Left ventricle myocardium superior (tissue), 1 donor: Measurements from ENCODE around the gene ACSL4. TPM values are rescaled to one million over a fixed set of nuclear protein-coding genes. Genes with fewer than 3 reads are reported as not detected.
"Not testable (repeated sequence)": the region's sequence is repeated elsewhere in the genome, so short reads cannot be mapped to it uniquely, and the experiment has no call there.

Source experiments
- ATAC-seq: fragments of 200-7000 bp; cut with Tn5 transposase; one replicate; pipeline ENCODE4 v1.9.1; 2020; ENCODE audit warnings: mild to moderate bottlenecking, moderate library complexity
- DNase-seq: peaks from one replicate; pipeline ENCODE4 v3.0.0-alpha.2; 2020
- intact Hi-C: fragments of 100-400 bp; cut with micrococcal nuclease; formaldehyde crosslinking; loops from one replicate; pipeline ENCODE4 v1.11.0; 2022
- total RNA-seq: library from RNA; stranded (reverse); fragmentation: NEBNext Ultra II Directional; extraction: Animal tissue kit (Norgen Biotek cat#: 25700); gene quantifications from one replicate; pipeline ENCODE4 v1.2.1, GENCODE V29; 2021
- donor health status: DM: no; HTN: yes; CAD: no; lungs with severe emphysema.

The ACSL4 gene
- total RNA-seq, 1 donor from 2014 or later, result 33.0 TPM

DNA sequence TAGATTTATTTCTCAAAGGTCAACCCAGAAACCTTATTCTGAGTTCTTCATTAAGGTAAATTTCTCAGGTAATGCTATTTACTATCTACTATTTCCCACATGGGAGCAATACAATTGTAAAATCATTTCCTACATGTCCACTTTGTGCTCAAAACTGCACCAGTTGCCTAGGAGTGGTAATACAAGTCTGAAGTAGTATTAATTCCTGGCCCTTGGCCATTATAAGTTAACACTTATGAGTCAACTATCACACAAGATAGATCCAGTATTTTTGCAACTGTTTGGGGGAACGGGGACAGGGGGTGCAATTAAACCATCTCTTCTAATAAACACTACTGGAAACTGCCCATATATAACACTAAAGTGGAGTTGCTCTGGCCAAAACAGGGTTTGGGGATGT lies 48.9 kb downstream of the ACSL4 start:
- no peak for ATAC-seq
- intact Hi-C loops, result no loop called here
- no peak for DNase-seq

DNA sequence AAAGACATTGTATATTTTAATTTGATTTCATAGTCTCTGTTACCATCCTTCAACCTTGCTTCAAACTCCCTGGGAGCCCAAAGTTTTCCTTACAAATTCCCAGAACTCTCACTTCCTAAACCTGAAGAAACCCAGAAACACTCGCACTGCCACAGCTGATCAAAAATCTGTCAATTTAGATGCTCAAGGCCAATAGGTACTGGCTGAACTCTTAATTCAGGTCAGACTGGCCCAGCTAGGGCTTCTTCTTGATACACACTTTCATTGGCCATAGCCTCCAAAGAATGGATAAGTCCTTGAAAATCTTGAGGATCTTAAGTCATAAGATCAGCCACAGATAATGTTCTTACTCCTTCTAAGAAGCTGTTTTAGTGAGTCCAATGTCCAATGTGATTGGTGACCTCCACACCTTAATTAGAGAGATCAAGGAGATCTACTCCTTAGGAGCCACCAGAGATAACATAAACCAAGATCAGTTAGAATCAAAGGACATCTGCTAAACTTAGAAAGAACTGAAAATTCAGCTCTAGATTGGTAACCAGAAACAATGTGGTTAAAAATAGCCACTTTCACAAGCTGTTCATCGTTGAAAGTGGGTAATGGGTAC lies 51.5 kb downstream of the ACSL4 start:
- ATAC-seq, result no peak
- intact Hi-C loops, result no loop called here

DNA sequence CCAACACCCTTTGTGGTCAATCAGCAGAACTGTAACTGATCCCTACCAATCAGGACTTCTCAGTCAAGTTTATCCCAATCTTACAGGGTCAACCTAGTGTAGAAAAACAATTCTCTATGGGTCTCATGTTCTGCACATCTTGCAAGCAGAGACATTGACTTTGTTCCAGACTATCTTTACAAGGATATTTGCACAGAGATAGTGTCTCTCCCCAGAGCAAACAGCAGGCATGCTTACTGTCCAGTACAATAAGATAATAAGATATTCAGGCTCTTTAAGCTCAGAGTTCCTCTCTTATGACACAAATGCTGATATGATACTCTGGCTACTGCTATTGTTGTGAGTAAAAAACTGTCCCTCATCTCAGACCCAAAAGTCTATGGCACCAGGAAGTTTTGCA lies 53.2 kb downstream of the ACSL4 start:
- no peak for ATAC-seq
- intact Hi-C loops, result no loop called here
- no peak for DNase-seq

More for the DNA sequence above, 51.5 kb downstream of the ACSL4 start:
- DNase-seq, result no peak

DNA sequence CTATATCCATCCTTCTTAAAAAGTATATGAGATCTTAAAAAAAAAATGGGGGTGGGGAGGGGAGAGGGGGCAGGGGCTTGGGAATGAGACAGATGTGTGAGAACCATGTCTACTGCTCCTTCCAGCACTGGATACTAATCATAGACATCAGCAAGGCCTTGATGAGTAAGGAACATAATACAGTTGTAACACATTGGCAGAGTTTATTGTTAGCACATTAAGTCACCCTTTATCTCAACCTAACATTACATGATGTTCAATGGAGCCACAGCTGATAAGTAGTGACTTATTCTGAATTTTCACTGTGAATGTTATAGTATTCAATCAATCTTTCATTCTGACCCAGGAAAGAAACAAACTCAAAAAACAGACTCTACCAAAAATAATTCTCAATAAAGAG lies 60.8 kb downstream of the ACSL4 start:
- DNase-seq, result no peak
- ATAC-seq, result peak; percentile 91
- intact Hi-C loops, result no loop called here

DNA sequence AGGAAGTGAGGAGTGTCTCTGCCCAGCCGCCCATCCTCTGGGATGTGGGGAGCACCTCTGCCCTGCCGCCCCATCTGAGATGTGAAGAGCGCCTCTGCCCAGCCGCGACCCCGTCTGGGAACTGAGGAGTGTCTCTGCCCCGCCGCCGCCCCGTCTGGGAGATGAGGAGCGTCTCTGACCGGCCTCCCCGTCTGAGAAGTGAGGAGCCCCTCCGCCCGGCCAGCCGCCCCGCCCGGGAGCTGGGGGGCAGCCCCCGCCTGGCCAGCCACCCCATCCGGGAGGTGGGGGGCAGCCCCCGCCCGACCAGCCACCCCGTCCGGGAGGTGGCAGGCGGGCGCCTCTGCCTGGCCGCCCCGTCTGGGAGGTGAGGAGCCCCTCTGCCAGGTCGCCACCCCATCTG lies 61.9 kb downstream of the ACSL4 start:
- DNase-seq, intact Hi-C loops, ATAC-seq: not testable (repeated sequence)

DNA sequence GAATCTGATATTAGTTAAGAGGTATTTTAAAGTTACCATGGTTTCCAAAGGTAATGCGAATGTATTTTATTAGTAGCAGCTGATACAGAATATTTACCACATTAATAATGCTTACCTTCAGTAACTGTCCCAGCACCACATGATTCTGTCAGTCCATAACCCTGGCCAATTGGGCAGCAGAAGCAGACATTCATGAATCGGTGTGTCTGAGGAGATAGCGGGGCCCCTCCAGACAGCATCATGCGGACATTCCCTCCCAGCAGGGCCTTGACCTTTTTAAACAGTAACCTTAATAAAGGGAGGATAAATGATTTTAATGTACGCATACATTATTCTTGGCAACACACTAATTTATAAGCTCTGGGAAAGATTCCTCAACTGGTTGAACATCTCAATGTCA lies 65.1 kb downstream of the ACSL4 start:
- intact Hi-C loops, result no loop called here
- no peak for DNase-seq
- no peak for ATAC-seq

DNA sequence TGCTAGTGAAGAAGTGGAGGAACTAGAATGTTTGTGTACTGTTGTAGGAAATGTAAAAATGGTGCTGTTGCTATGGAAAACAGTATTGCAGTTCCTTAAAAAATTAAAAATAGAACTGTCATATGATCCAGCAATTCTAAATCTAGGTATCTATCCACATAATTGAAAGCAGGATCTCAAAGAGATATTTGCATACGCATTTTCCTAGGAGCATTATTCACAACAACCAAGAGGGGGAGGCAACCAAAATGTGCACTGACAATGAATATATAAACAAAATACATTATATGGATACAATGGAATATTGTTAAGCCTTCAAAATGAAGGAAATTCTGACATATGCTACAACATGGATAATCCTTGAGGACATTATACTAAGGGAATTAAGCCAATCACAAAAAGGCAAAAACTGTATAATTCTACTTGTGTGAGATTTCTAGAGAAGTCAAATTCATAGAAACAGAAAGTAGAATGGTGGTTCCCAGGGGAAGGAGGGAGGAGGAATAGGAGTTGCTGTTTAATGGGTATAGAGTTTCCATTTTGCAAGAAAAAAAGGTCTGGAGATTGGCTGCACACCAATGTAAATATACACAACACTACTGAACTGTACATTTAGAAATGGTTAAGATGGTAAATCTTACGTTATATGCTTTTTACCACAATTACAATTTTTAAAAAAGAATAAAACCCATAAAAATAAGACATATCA lies 72.5 kb downstream of the ACSL4 start:
- intact Hi-C loops, result no loop called here
- ATAC-seq (no peak), DNase-seq (no peak)

DNA sequence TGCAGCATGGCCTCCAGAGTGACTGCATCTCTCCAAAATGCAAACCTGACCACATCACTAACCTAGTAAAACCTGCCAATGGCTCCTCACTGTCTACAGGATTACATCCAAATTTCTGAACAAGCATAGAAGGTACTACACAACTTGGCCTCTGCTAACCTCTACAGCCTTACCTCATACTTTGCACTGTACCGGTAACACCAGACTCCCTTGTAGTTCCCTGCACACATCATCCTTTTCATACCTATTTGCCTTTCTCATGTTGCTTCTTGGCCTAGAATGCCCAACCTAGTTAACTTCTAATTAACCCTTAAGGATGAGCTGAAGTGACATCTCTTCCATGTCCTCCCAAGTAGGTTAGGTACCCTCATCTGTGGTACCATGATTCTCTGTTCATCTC lies 74.7 kb downstream of the ACSL4 start:
- intact Hi-C loops, result no loop called here
- DNase-seq (no peak), ATAC-seq (no peak)

DNA sequence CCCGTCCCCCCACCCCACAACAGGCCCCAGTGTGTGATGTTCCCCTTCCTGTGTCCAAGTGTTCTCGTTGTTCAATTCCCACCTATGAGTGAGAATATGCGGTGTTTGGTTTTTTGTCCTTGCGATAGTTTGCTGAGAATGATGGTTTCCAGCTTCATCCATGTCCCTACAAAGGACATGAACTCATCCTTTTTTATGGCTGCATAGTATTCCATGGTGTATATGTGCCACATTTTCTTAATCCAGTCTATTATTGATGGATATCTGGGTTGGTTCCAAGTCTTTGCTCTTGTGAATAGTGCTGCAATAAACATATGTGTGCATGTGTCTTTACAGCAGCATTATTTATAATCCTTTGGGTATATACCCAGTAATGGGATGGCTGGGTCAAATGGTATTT lies 75.7 kb downstream of the ACSL4 start:
- DNase-seq, ATAC-seq, intact Hi-C loops: not testable (repeated sequence)

DNA sequence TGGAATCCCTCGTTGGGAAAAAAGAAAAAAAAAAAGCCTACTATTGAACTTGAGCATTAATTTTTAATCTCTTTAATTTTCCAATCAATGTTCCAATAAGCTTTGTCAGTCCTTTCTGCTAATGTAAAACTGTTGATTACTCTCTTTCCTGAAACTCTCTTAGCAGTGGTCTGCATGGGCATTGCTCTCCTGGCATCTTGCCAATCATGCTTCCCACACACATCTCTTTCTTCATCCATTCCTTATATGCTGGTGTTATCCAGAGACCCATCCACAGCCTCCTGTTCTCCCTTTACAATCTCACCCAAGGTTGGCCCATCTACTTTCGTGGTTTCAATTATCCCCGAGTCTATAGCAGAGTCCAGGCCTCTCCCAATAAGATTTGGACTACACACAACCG lies 76.3 kb downstream of the ACSL4 start:
- no peak for ATAC-seq
- DNase-seq, result no peak
- intact Hi-C loops, result no loop called here

DNA sequence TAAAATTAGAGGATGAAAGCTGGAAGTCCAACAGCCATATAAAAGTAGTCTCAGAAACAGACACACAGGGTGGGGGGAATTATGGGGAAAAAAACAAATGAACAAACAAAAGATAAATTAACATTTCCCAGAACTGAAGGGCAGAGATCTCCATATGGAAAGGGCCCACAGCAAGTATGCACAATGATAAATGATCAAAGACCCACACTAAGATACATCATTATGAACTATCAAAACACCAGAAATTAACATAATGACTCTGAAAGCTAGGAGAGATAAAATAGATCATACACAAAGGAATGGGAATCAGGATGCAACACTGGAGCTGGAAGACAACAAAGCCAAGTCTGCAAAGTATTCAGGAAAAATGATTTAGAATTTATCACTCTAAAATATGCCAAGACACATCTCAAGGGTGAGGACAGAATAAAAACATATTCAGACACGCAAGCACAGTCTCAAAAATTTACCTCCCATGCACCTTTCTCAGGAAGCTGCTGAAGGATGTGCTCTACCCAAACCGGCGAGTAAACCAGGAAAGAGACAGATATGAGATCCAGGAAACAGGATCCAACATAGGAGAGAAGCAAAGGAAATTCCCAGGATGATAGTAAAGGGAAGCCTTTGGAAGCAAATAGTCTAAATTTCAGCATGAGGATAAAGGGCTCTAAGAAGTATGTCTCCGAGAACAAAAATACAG lies 77.4 kb downstream of the ACSL4 start:
- ATAC-seq (no peak), DNase-seq (no peak)
- intact Hi-C loops, result no loop called here

DNA sequence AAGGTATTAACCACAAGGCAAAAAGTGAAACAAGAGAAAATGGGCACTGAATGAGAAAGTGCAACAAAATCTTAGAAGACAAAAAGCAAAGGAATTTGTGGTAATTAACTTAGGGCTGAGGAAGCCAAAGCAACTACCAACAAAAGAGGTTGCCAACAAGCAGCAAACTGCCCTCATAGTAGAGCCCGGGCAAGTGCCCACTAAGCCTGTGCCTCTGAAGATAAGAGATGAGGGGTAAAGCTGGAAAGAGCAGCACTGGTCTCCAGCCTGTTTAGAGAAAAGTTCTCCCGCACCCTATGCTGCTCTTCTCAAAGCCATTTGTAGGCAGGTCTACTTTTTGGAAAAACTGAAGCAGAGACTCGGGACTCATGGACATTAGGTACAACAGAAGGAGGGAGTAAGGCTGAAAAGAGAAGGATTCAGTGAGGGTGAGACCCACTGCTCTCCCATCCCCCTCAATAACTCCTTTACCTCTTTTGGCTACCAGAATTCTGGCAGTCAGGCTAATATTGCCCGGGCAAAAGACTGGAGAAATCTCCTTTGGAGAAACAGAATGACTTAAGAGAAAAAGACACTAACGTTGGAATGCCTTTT lies 78.4 kb downstream of the ACSL4 start:
- intact Hi-C loops, result no loop called here
- ATAC-seq, result no peak
- DNase-seq, result no peak

DNA sequence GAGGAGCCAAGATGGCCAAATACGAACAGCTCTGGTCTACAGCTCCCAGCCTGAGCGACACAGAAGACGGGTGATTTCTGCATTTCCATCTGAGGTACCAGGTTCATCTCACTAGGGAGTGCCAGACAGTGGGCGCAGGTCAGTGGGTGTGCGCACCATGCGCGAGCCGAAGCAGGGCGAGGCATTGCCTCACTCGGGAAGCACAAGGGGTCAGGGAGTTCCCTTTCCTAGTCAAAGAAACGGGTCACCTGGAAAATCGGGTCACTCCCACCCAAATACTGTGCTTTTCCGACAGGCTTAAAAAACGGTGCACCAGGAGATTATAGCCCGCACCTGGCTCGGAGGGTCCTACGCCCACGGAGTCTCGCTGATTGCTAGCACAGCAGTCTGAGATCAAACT lies 88.4 kb downstream of the ACSL4 start:
- DNase-seq, intact Hi-C loops, ATAC-seq: not testable (repeated sequence)

DNA sequence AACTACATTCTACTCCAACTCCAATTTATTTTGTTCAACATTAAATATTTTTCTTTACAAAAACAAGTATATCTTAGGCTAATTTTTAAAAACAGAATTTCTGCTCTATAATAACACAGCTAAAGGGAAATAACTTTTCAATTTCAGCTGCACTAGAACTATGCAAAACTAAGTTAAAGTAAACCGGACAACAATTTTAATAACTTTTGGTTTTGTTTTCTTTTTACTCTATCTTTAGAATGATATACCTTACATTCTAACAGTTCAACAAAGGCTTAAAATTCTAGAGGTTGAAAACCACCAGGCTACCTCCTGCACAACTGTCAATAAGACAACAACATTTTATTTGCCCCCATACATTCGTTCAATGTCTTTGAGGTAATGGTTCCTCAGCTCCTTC lies 89.4 kb downstream of the ACSL4 start:
- DNase-seq (no peak), ATAC-seq (no peak)
- intact Hi-C loops, result no loop called here

DNA sequence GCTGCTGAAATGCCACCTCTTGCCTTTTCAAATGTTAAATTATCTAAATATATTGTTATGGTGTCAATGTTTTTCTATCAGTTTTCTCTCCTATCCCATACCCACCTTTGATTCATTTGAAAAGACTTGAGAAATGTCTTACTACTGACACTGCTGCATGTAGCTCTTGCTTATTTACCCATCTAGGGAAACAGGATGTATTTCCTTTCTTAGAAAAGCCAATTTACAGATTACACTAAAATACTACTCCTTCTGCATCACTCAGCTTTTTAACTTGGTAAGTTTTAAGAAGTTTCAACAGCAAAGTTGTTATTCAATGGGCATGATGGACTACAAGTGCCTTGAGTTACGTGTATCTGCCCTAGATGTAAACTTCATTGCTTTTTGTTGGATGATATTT lies 94.9 kb downstream of the ACSL4 start:
- no peak for ATAC-seq
- intact Hi-C loops, result no loop called here
- no peak for DNase-seq

DNA sequence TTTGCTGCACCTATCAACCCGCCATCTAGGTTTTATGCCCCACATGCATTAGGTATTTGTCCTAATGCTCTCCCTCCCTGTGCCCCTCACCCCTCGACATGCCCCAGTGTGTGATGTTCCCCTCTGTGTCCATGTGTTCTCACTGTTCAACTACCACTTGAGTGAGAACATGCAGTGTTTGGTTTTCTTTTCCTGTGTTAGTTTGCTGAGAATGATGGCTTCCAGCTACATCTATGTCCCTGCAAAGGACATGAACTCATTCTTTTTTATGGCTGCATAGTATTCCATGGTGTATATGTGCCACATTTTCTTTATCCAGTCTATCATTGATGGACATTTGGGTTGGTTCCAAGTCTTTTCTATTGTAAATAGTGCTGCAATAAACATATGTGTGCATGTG lies 95.6 kb downstream of the ACSL4 start:
- intact Hi-C loops, ATAC-seq, DNase-seq: not testable (repeated sequence)

DNA sequence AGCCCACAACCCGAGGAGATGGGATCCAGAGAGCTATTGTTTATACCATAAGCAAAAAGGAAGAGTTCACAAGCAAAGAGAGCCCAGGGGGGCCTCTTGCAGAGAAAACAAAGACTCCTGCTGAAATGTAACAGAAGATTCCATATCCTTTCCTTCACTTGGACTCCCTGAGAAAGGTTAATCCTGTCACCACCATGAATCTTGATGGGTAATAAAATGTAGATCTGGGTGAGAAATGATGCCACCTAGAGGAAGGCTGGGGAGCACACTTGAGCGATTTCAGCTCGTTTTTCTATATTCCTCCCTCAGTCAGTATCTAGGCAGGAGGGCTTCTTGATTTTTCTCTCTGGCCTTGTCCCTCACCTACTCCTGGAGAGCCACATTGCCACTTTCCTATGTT lies 97.9 kb downstream of the ACSL4 start:
- DNase-seq (no peak), ATAC-seq (no peak)
- intact Hi-C loops, result no loop called here

DNA sequence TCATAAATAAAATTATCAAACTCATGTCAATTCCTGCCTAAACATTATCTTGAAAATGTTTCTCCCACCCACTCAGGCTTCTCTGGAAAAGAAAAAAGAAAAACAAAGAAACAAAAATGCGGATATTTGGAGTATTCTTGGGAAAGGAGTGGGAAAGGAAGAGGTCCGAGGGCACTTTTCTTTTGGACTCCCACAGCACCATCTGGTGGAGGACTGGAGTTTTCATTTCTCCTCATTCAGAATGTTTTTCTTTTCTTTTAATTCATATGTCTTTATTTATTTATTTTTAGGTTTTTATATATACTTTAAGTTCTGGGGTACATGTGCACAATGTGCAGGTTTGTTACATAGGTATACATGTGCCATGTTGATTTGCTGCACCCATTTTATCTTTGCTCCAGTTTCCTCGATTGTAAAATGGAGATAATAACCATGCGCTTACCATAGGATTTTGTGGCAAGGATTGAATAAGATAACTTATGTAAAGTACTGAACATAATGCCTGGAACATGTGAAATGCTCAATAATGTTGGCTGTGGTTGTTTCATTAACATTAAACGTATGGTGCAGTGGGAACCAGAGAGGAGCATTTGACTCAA lies 100.1 kb downstream of the ACSL4 start:
- intact Hi-C loops, result loop anchor here (5.0 kb wide), 1 partner anchor 146 kb away; no protein-coding TSS in a partner anchor
- DNase-seq (no peak), ATAC-seq (no peak)

DNA sequence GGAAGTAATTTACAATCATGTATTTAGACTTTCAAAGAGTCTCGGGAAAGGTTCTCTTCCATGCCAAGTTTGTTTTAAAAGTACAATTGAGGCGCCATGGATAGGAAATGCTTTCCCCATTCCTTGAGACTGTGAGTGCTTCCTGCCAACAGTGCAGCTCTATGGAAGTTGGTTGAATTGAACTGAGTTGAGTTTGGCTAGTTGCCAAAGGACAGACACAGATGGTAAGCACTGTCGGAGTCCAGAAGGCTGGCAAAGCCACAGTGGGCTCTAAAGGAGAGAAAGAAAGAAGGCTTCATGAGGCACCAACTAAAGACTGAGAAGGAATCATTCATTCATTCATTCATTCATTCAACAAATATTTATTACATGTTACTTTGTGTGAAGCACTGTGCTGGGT lies 103.7 kb downstream of the ACSL4 start:
- no peak for DNase-seq
- intact Hi-C loops, result no loop called here
- ATAC-seq, result no peak

DNA sequence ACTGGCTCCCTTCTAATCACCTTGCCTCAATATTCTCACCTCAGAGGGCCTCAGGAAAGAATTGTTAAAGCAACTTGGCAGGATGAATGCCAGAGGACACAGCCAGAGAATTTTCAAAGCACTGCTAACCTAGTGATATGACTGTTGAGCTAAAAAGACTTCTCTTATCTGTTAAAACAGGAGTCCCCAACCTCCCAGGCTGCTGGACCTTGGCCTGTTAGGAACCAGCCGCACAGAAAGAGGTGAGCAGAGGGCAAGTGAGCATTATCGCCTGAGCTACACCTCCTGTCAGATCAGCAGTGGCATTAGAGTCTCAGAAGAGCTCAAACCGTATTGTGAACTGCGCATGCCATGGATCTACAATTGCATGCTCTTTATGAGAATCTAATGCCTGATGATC lies 106.4 kb downstream of the ACSL4 start:
- ATAC-seq, result peak; percentile 68
- intact Hi-C loops, result no loop called here
- no peak for DNase-seq
